Urinary bladder (tissue), 4 donors: ENCODE results near the gene MAPK8IP3. TPM values are rescaled to one million over a fixed set of nuclear protein-coding genes. Genes with fewer than 3 reads are reported as not detected.
"Not testable (repeated sequence)": the region's sequence is repeated elsewhere in the genome, so short reads cannot be mapped to it uniquely, and the experiment has no call there.

Experiments
- DNase-seq: peaks from one replicate; pipeline ENCODE4 v3.0.0-alpha.2; 2015; ENCODE audit errors: extremely low spot score
- H3K27ac ChIP-seq: one replicate; pipeline ENCODE4 v1.5.1; 2013; ENCODE audit warnings: low read depth, mild to moderate bottlenecking, moderate library complexity
- H3K36me3 ChIP-seq: one replicate; pipeline ENCODE4 v1.6.1; 2013; ENCODE audit warnings: mild to moderate bottlenecking, moderate library complexity; ENCODE audit not compliant: insufficient read depth
- H3K4me1 ChIP-seq: one replicate; pipeline ENCODE4 v1.6.1; 2013; ENCODE audit warnings: mild to moderate bottlenecking, moderate library complexity; ENCODE audit not compliant: insufficient read depth
- H3K4me3 ChIP-seq: one replicate; pipeline ENCODE4 v1.5.1; 2013; ENCODE audit warnings: low read depth, low read length
- WGBS: extraction: QIAGEN DNeasy Blood & Tissue Kit; methylation state at CpG from one replicate; pipeline ENCODE4 v1.1.7; 2013; 5-methylcytosine and 5-hydroxymethylcytosine counted together
- polyA plus RNA-seq: library from polyadenylated mRNA; stranded (reverse); fragments of 200-250 nt; gene quantifications from one replicate; pipeline ENCODE4 v1.2.3, GENCODE V29; 2013
- total RNA-seq: library from RNA; depleted of rRNA; stranded (reverse); fragments of >200 nt; gene quantifications from one replicate; pipeline ENCODE4 v1.2.3, GENCODE V29; 2014
- donor health status: healthy with polysubstance abuse.
- donor health status: healthy.

Gene MAPK8IP3
- total and polyA plus RNA-seq, 2 donors, result 36.8 to 47.0 TPM

GRCh38 chr16:1708768-1709180, 2.8 kb downstream of the MAPK8IP3 start:
- Histone ChIP-seq H3K36me3 (no peaks in the 10 kb centered on the region), H3K4me1 (peaks cover 2% of the 10 kb centered on the region), H3K27ac (no peak overlapping the region), H3K4me3 (no peak overlapping the region)
- WGBS, result 71% methylated on average over 13 of the region's 13 CpGs
- DNase-seq, result no peak

- DNase-seq, result no peak
- H3K27ac ChIP-seq, result no peak overlapping the region
- no peak overlapping the region for H3K4me3 ChIP-seq
- H3K36me3 ChIP-seq, result no peaks in the 10 kb centered on the region
- 89% methylated on average over 15 of the region's 15 CpGs for WGBS
- H3K4me1 ChIP-seq, result peaks cover 2% of the 10 kb centered on the region
These were observed 3.4 kb downstream of the MAPK8IP3 start for GRCh38 chr16:1709356-1709755.

GRCh38 chr16:1710811-1711507, 5.0 kb downstream of the MAPK8IP3 start:
- peaks cover 2% of the 10 kb centered on the region for H3K4me1 ChIP-seq
- H3K4me3 ChIP-seq, result no peak overlapping the region
- no peak overlapping the region for H3K27ac ChIP-seq
- H3K36me3 ChIP-seq, result no peaks in the 10 kb centered on the region
- DNase-seq, result no peak
- WGBS, result 91% methylated on average over 17 of the region's 17 CpGs

DNA sequence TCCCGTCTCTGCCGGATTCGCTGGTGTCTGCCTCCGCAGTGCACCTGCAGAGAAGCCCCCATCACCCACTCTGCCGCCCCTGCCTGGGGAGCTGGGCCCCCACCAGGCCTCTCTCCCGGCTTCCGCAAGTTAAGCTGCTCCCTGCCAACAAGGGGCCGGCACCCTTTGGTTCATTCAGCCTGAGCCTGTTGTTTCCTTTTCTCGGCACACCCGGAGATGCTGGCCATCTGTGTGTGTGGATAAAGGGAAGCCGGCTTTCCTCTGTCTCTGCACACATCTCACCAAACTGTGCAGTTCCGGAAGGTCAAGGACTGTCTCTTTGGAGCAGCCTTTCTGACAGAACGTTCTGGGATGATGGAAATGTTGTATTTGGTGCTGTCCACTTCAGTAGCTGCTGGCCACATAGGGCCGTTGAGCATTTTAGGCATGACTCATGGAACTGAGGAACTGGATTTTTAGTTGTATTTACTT, 6.8 kb downstream of the MAPK8IP3 start:
- Histone ChIP-seq H3K4me3 (no peak overlapping the region), H3K36me3 (no peaks in the 10 kb centered on the region), H3K4me1 (peaks cover 2% of the 10 kb centered on the region), H3K27ac (no peak overlapping the region)
- DNase-seq, result no peak
- 77% methylated on average over 14 of the region's 14 CpGs for WGBS

GRCh38 chr16:1713331-1713730, 7.3 kb downstream of the MAPK8IP3 start:
- Histone ChIP-seq H3K36me3 (no peaks in the 10 kb centered on the region), H3K4me3 (no peak overlapping the region), H3K27ac (no peak overlapping the region), H3K4me1 (no peaks in the 10 kb centered on the region)
- WGBS, result 84% methylated on average over 7 of the region's 7 CpGs
- DNase-seq, result no peak

DNA sequence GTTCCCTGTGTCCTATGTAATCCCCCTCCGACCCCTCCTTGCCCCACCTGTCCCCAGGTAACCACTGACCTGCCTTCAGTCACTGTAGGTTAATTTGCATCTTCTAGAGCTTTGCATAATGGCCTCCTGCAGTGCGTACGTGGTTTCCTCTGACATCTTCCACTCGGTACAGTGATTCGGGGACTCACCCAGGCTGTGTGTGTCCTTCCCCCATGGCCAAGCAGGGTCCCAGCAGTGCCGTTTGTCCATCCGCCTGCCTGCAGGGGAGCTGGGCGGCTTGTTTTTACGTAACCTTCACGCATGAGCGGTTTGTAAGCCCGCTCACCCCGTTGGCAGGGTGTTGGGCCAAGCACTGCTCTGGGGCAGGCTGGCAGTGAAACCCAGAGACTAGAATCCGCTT, 7.9 kb downstream of the MAPK8IP3 start:
- no peak overlapping the region for H3K27ac ChIP-seq
- H3K36me3 ChIP-seq, result no peaks in the 10 kb centered on the region
- H3K4me1 ChIP-seq, result no peaks in the 10 kb centered on the region
- 75% methylated on average over 14 of the region's 14 CpGs for WGBS
- H3K4me3 ChIP-seq, result no peak overlapping the region
- DNase-seq, result no peak

GRCh38 chr16:1715220-1715619, 9.2 kb downstream of the MAPK8IP3 start:
- no peak for DNase-seq
- 93% methylated on average over 12 of the region's 12 CpGs for WGBS
- Histone ChIP-seq H3K4me3 (no peak overlapping the region), H3K36me3 (no peaks in the 10 kb centered on the region), H3K4me1 (no peaks in the 10 kb centered on the region), H3K27ac (no peak overlapping the region)

GRCh38 chr16:1718236-1718635, 12.2 kb downstream of the MAPK8IP3 start:
- H3K4me3 ChIP-seq, H3K4me1 ChIP-seq, H3K36me3 ChIP-seq, H3K27ac ChIP-seq, DNase-seq: not testable (repeated sequence)
- WGBS, result 78% methylated on average over 10 of the region's 10 CpGs

GRCh38 chr16:1719559-1720229, 13.7 kb downstream of the MAPK8IP3 start:
- not testable (repeated sequence) for H3K27ac ChIP-seq, H3K36me3 ChIP-seq, DNase-seq, H3K4me1 ChIP-seq, H3K4me3 ChIP-seq
- WGBS, result 87% methylated on average over 12 of the region's 12 CpGs

DNA sequence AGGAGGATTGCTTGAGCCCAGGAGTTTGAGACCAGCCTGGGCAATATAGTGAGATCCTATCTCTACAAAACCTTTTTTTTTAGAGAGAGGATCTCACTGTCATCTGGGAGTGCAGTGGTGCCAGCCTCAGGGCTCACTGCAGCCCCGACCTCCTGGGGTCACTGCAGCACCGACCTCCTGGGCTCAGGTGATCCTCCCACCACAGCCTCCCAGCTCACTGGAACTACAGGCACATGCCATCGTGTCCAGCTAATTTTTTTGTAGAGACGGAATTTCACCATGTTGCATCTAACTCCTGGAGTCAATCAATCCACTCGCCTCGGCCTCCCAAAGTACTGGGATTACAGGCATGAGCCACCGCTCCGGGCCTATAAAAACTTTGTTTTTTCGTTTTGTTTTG, 15.4 kb downstream of the MAPK8IP3 start:
- no peak for DNase-seq
- Histone ChIP-seq H3K4me1 (no peaks in the 10 kb centered on the region), H3K4me3 (no peak overlapping the region), H3K27ac (no peak overlapping the region), H3K36me3 (no peaks in the 10 kb centered on the region)
- WGBS, result 92% methylated on average over 9 of the region's 9 CpGs

GRCh38 chr16:1723450-1724147, 17.6 kb downstream of the MAPK8IP3 start:
- Histone ChIP-seq H3K4me1 (no peaks in the 10 kb centered on the region), H3K27ac (no peak overlapping the region), H3K36me3 (no peaks in the 10 kb centered on the region), H3K4me3 (no peak overlapping the region)
- 54% methylated on average over 6 of the region's 6 CpGs for WGBS
- DNase-seq, result no peak

GRCh38 chr16:1724491-1724890, 18.5 kb downstream of the MAPK8IP3 start:
- H3K4me3 ChIP-seq, result no peak overlapping the region
- H3K27ac ChIP-seq, result no peak overlapping the region
- DNase-seq, result no peak
- WGBS, result 89% methylated on average over 12 of the region's 12 CpGs
- H3K36me3 ChIP-seq, result no peaks in the 10 kb centered on the region
- H3K4me1 ChIP-seq, result no peaks in the 10 kb centered on the region

- 96% methylated on average over 32 of the region's 32 CpGs for WGBS
- Histone ChIP-seq H3K4me1 (no peaks in the 10 kb centered on the region), H3K36me3 (no peaks in the 10 kb centered on the region), H3K4me3 (no peak overlapping the region), H3K27ac (no peak overlapping the region)
- no peak for DNase-seq
These were observed 20.9 kb downstream of the MAPK8IP3 start for GRCh38 chr16:1726661-1727502.
